NOMO-1 (cell line): ENCODE data around the gene IGHMBP2.

ENCODE experiments used
- DNase-seq, 2 experiments: peaks; one replicate each; lab custom pipeline; 2025; ENCODE audit not compliant: unreplicated experiment in 2 of 2; lab: John Stamatoyannopoulos, UW

The IGHMBP2 gene

GRCh38 chr11:68925611-68926010, 21.9 kb downstream of the IGHMBP2 start:
- no peak for DNase-seq

DNA sequence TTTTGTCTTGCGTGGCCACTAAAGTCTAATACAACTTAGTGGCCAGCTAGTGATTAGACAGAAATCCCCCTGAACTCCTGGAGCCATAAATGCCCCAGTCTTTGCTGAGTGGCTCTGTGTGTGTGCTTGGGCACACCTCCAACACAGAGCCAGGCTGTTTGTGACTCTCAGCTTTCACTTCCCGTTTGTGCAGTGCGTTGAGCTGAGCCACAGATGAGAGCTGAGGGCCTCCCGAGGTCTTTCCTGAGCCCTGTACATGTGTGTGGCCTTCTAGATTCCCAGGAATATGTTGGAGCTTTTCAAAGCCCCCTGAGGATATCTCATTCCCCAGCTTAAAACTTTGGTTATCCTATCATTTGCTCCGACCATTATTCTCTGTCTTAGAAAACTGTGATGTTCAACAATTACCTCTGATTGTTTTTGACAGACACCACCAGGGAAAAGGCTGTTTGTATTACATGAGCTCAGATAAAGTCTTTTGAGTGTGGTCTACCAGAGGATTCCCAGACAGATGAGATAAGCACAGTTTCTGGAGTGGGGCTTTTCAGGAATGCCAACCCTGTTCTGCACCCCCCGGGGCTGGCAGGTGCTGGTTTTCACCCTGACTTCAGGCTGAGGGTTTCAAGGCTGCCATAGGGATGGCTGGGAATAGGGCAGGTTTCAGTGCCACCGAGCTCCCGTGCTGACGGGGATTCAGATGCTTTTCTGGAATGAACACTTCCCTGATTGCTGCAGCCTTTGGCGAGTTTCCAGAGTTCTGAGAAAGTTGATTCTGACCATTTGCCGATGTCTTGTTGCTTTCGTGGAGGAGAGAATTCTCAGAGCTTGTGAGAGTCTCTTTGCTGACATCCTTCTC, 23.8 kb downstream of the IGHMBP2 start:
- peak; percentile 88 to 91 for DNase-seq

GRCh38 chr11:68928136-68928880, 24.6 kb downstream of the IGHMBP2 start:
- peak in 1 of 2 experiments; percentile 16 for DNase-seq

DNA sequence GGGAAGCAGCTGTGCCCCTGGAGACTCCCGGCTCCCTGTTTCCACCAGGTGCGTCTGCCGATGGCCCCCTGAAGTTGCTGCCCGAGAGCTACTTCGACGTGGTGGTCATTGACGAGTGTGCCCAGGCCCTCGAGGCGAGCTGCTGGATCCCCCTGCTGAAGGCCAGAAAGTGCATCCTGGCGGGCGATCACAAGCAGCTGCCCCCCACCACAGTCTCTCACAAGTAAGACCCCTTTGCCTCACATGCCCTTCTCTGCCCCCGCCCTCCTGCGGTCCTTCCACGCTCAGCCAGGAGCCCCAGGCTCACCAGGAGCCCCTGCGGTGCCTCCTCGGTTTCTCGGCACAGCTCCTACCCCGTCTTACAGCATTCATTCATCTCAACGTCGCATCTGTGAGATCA, 25.4 kb downstream of the IGHMBP2 start:
- no peak for DNase-seq

GRCh38 chr11:68929706-68930570, 26.2 kb downstream of the IGHMBP2 start:
- DNase-seq = no peak

- no peak for DNase-seq
Measured at GRCh38 chr11:68930991-68931855, 27.5 kb downstream of the IGHMBP2 start.

GRCh38 chr11:68931911-68932310, 28.2 kb downstream of the IGHMBP2 start:
- no peak for DNase-seq

DNA sequence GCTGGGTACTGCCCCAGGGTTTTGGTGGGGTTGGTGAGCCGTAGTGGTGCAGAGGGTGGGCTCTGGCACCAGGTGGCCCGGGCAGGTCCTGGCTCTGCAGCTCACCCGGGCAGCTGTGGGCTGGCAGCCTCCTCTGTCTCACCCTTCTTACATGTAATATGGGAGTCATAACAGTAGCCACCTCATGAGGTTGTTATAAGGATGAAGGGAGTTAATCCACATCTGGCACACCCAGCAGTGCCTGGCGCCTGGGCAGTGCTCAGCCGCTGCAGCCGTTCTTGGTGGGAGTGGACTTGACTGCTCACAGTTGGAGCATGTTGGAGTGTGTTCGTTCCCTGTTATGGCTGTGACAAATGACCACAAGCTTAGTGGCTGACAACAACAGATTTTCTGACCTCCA, 28.7 kb downstream of the IGHMBP2 start:
- DNase-seq = no peak

DNA sequence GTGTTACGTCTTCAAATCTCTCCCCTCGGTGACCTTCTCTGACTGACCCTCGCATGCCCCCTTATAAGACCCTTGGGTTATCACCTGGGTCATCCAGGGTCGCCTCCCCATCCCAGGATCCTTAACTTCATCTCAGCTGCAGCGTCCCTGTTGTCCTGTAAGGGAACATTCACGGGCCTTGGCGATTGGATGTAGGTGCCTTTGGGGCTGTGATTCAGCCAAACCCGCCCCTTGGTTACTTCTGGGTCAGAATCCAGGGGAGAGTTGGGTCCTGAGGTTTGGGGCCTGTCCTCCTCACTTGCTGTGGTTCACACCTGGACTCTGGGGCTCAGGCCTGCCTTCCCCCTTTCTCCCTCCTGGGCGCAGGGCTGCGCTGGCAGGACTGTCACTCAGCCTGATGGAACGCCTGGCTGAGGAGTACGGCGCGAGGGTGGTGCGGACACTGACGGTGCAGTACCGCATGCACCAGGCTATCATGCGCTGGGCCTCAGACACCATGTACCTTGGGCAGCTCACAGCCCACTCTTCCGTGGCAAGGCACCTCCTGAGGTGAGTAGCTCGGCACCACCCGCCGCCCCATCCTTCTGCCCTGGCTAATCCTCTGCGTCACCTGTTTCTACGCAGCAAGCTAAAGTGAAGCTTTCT, 29.4 kb downstream of the IGHMBP2 start:
- no peak for DNase-seq

DNA sequence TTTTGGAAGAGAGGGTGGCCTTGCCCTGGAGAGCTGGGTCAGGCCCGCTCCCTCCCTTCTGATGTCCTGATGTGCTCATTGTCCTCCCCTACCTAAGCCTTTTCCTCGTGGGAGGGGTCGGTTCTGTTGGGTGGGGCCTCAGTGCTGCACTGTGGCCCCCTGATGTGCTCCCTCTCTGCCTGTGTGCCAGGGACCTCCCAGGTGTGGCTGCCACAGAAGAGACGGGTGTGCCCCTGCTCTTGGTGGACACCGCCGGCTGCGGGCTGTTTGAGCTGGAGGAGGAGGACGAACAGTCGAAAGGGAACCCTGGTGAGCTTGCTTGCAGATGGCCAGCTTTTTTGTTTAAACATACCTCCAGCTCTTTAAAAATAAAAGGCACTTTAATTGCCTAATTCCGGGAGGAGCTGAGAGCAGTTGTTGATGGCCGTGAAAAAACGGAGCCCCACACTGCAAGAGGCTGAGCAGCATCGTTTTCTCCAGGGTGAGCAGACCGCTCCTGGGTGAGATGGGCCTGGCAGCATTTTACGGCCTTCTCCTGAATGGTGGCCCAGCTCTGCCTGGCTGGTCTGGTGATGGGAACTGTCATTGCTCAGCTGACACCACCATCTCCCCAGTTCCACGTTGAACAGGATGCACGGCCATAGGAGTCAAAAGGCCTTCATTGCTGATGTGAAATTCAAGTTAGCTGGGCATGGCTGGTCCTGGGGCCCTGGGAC, 30.1 kb downstream of the IGHMBP2 start:
- DNase-seq = no peak

DNA sequence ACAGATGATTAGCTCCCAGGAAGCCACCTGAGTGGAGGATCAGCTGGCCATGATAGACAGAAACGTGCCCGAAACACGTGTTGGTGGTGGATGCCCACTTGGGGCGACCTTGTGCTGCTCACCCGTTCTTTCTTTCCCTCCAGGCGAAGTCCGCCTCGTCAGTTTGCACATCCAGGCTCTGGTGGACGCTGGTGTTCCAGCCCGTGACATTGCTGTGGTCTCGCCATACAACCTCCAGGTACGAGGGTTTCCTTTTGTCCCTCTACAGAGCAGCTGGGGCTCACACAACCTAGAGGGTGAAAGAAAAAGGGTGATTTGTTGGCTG, 30.6 kb downstream of the IGHMBP2 start:
- DNase-seq = no peak

DNA sequence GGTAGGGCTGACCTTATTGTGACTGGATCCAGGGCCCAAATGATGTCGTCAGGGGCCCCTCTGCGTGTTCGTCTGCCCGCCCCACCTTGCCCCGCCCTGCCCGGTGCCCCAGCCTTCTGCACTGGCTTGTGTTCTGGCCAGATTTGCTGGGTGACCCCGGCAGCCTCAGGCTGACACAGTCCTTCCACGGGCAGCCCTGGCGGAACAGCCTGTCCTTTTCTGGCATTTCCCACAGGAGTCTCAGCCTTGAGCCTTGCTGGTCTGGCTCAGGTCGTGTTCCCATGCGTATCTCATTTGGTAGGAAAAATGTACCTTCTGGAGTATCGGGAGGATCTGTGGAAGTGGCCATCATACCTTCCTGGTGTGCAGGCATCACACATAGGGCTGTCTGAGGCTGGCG, 31.0 kb downstream of the IGHMBP2 start:
- no peak for DNase-seq

DNA sequence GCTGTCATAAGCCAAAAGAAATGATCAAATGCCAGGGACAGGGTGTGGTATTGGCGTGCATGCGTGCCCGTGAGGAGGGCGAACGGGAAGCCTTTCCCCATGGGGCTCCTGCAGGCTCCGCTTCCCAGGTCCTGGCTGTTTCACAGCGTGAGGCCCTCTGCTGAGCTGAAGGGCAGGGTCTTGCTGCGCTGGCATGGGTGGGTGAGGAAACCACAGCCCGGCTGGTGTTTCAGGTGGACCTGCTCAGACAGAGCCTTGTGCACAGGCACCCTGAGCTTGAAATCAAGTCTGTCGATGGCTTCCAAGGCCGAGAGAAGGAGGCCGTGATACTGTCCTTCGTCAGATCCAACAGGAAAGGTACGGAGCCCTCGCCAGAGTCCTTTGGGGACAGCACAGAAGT, 31.4 kb downstream of the IGHMBP2 start:
- no peak for DNase-seq

DNA sequence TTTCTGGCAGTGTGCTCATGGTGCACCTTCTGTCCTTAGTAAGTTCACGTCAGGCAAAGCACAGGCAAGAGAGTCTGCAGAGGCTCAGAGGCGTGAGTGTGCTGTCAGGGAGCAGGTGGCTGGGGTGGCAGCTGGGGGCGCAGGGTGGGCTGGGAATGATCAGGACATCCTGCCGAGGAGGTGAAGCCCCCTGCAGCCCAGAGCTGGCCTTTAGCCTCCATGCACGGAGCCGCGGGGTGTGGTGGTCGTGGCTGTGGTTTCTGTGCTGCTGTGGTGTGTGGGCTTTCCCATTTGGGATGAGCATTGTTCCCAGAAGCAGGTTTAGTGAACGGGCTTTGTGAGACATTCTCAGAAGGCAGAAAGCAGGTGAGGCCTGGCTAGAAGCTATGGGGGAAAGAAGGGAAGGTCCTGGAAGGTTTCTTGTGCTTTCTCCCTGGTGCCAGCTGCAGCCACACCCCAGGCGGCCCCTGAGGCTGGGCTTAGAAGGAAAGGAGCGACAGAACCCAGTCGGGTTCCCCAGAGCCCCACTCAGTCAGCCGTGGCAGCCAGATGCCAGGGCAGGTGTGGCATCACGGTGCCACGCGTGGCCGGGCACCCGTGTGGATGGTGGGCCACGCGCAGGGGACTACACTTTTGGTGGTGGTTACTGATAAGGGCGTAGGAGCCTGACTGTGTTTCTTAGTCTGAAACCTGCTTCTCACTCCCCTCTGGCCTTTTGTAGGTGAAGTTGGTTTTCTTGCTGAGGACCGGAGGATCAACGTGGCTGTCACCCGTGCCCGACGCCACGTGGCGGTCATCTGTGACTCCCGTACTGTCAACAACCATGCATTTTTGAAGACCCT, 32.0 kb downstream of the IGHMBP2 start:
- DNase-seq = no peak

DNA sequence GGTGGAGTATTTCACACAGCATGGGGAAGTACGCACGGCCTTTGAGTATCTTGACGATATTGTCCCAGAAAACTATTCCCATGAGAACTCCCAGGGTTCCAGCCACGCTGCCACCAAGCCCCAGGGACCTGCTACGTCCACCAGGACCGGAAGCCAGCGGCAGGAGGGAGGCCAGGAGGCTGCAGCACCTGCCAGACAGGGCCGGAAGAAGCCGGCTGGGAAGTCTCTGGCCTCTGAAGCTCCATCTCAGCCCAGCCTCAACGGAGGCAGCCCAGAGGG, 32.6 kb downstream of the IGHMBP2 start:
- no peak for DNase-seq

DNA sequence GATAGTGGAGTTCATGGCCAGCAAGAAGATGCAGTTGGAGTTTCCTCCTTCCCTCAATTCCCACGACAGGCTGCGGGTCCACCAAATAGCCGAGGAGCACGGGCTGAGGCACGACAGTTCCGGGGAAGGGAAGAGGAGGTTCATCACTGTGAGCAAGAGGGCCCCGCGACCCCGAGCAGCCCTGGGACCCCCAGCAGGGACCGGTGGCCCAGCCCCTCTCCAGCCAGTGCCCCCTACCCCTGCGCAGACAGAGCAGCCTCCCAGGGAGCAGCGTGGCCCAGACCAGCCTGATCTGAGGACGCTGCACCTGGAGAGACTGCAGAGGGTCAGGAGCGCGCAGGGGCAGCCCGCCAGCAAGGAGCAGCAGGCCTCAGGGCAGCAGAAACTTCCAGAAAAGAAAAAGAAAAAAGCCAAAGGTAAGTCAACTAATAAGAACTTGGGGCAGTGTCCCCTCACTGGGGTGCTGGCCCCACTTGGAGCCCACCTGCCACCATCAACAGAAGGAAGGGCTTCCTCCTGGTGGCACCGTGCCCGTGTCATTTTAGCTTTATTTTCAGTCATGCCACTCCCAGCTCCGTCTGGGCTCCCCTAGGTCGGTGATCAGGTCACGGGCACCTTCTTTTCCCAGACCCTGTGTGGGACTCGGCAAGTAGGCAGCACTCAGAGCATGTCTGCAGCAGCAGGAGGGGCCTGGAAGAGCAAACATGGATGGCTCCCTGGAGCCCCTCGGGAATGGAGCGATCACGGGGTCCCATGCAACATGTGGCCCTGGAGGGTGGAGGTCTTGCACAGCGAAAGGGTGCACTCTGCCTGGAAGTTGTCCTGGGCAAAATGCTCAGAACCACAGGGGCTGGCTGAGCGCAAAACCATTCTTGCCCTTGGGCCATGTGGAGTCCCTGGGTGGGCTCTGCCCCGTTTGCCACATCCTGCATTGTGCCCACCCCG, 33.3 kb downstream of the IGHMBP2 start:
- no peak for DNase-seq

GRCh38 chr11:68938088-68938487, 34.4 kb downstream of the IGHMBP2 start:
- no peak for DNase-seq
